Liver (tissue), 9 donors: Measurements from ENCODE around the gene ZNF438. TPM values are rescaled to one million over a fixed set of nuclear protein-coding genes. Genes with fewer than 3 reads are reported as not detected.

Experiments used
- DNase-seq: peaks from one replicate; pipeline ENCODE4 v3.0.0-alpha.2; 2017; ENCODE audit warnings: low spot score
- H3K27ac ChIP-seq, 2 donors: one replicate each; pipeline ENCODE4 v1.7.0; 2013; ENCODE audit warnings: inconsistent platforms in 2 of 2, low read length in 2 of 2, control low read depth in 1 of 2, low read depth in 1 of 2, mild to moderate bottlenecking in 1 of 2
- H3K27me3 ChIP-seq, 4 donors: one replicate each; pipeline versions ENCODE4 v1.6.1 to v1.7.0; 2013; ENCODE audit warnings: low read length in 3 of 4, inconsistent platforms in 1 of 4, mild to moderate bottlenecking in 1 of 4, moderate library complexity in 1 of 4; ENCODE audit not compliant: control insufficient read depth in 4 of 4, insufficient read depth in 4 of 4
- H3K36me3 ChIP-seq, 4 donors: one replicate each; pipeline versions ENCODE4 v1.6.1 to v1.7.0; 2013; ENCODE audit warnings: low read length in 3 of 4, mild to moderate bottlenecking in 3 of 4, low read depth in 1 of 4, moderate library complexity in 1 of 4; ENCODE audit not compliant: control insufficient read depth in 4 of 4, insufficient read depth in 3 of 4
- H3K4me1 ChIP-seq, 4 donors: one replicate each; pipeline versions ENCODE4 v1.6.1 to v1.7.0; 2013; ENCODE audit warnings: low read length in 3 of 4, mild to moderate bottlenecking in 3 of 4, moderate library complexity in 1 of 4; ENCODE audit not compliant: control insufficient read depth in 4 of 4, insufficient read depth in 4 of 4
- H3K4me3 ChIP-seq, 3 donors: one replicate each; pipeline versions ENCODE4 v1.6.1 to v1.7.0; 2013; ENCODE audit warnings: low read length in 3 of 3, control low read depth in 1 of 3, low read depth in 1 of 3, mild to moderate bottlenecking in 1 of 3
- H3K9ac ChIP-seq, 2 donors: one replicate each; pipeline ENCODE4 v1.7.0; 2013; ENCODE audit warnings: low read length in 2 of 2, mild to moderate bottlenecking in 2 of 2, moderate library complexity in 2 of 2, control low read depth in 1 of 2, low read depth in 1 of 2
- H3K9me3 ChIP-seq, 4 donors: one replicate each; pipeline versions ENCODE4 v1.6.1 to v1.7.0; 2013; ENCODE audit warnings: low read length in 3 of 4; ENCODE audit not compliant: control insufficient read depth in 4 of 4
- CTCF ChIP-seq: fragments of 150-350 bp; IDR thresholded peaks from 2 replicates; pipeline ENCODE4 v1.5.1; 2017; ENCODE audit warnings: improper control_type of control experiment, low read depth, low read length; ENCODE audit not compliant: missing input control
- EGR1 ChIP-seq, 2 donors: IDR thresholded peaks; 2 replicates each; pipeline ENCODE4 v1.6.1; 2016 to 2018; ENCODE audit warnings: antibody characterized with exemption in 2 of 2, low read depth in 2 of 2
- FOXA1 ChIP-seq: IDR thresholded peaks from 2 replicates; pipeline ENCODE4 v1.6.1; 2016; ENCODE audit warnings: antibody characterized with exemption
- GABPA ChIP-seq, 2 donors: IDR thresholded peaks in 1 of 2; conservative IDR thresholded peaks in 1 of 2; 2 replicates each; pipeline ENCODE4 v1.6.1; 2016; ENCODE audit warnings: antibody characterized with exemption in 2 of 2, mild to moderate bottlenecking in 1 of 2, moderate library complexity in 1 of 2
- HNF4A ChIP-seq, 2 donors: conservative IDR thresholded peaks; 2 replicates each; pipeline ENCODE4 v1.6.1; 2016; ENCODE audit warnings: antibody characterized with exemption in 2 of 2, mild to moderate bottlenecking in 2 of 2
- HNF4G ChIP-seq: IDR thresholded peaks from 2 replicates; pipeline ENCODE4 v1.6.1; 2016; ENCODE audit warnings: antibody characterized with exemption
- NR2F2 ChIP-seq: IDR thresholded peaks from 2 replicates; pipeline ENCODE4 v1.6.1; 2016; ENCODE audit warnings: antibody characterized with exemption
- RXRA ChIP-seq, 2 donors: IDR thresholded peaks; 2 replicates each; pipeline ENCODE4 v1.6.1; 2017 to 2018; ENCODE audit warnings: antibody characterized with exemption in 2 of 2, mild to moderate bottlenecking in 1 of 2
- SP1 ChIP-seq: IDR thresholded peaks from 2 replicates; pipeline ENCODE4 v1.6.1; 2018; ENCODE audit warnings: antibody characterized with exemption, mild to moderate bottlenecking
- TAF1 ChIP-seq: conservative IDR thresholded peaks from 2 replicates; pipeline ENCODE4 v1.6.1; 2016; ENCODE audit warnings: antibody characterized with exemption, mild to moderate bottlenecking
- YY1 ChIP-seq: IDR thresholded peaks from 2 replicates; pipeline ENCODE4 v1.6.1; 2016; ENCODE audit warnings: antibody characterized with exemption, mild to moderate bottlenecking
- ZBTB33 ChIP-seq: IDR thresholded peaks from 2 replicates; pipeline ENCODE4 v1.6.1; 2016; ENCODE audit warnings: antibody characterized with exemption
- WGBS: extraction: QIAGEN DNeasy Blood & Tissue Kit; methylation state at CpG from one replicate; pipeline ENCODE4 v1.1.7; 2013; 5-methylcytosine and 5-hydroxymethylcytosine counted together
- polyA plus RNA-seq, 2 donors: library from polyadenylated mRNA; stranded (reverse) in 1 of 2; unstranded in 1 of 2; fragments of 200-250 nt in 1 of 2; fragments of >200 nt in 1 of 2; fragmentation: Nextera tagmentation in 1 of 2; extraction: Ambion mirVana in 1 of 2; gene quantifications; one replicate each; pipeline versions ENCODE4 v1.2.1 to v1.2.3, GENCODE V29; 2013 to 2015
- total RNA-seq, 2 donors: library from RNA; depleted of rRNA; stranded (reverse); fragments of >200 nt; gene quantifications; one replicate each; pipeline ENCODE4 v1.2.3, GENCODE V29; 2014
- TF ChIP-seq, protein P1 (sequence below): IDR thresholded peaks from 2 replicates; pipeline ENCODE4 v1.6.1; 2016; ENCODE audit warnings: antibody characterized with exemption
- TF ChIP-seq, protein P2 (sequence below): IDR thresholded peaks from 2 replicates; pipeline ENCODE4 v1.6.1; 2016; ENCODE audit warnings: antibody characterized with exemption, mild to moderate bottlenecking
- TF ChIP-seq, protein P3 (sequence below): IDR thresholded peaks from 2 replicates; pipeline ENCODE4 v1.6.1; 2016; ENCODE audit warnings: antibody characterized with exemption
- donor health status: healthy.
- donor health status: healthy.
- donor health status: healthy.
- donor health status: healthy.
- donor health status: healthy.

The ZNF438 gene
- total and polyA plus RNA-seq, 4 donors, result 1.9 to 2.9 (median 2.2) TPM

- TF ChIP-seq ZBTB33, result no peak
- TF ChIP-seq CTCF, result no peak
- TF ChIP-seq, protein P1, sequence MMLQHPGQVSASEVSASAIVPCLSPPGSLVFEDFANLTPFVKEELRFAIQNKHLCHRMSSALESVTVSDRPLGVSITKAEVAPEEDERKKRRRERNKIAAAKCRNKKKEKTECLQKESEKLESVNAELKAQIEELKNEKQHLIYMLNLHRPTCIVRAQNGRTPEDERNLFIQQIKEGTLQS, result no peak
- TF ChIP-seq FOXA1, result no peak
Measured at GRCh38 chr10:30963992-30964930, 67.4 kb downstream of the ZNF438 start (continued).

- TF ChIP-seq, protein P2, sequence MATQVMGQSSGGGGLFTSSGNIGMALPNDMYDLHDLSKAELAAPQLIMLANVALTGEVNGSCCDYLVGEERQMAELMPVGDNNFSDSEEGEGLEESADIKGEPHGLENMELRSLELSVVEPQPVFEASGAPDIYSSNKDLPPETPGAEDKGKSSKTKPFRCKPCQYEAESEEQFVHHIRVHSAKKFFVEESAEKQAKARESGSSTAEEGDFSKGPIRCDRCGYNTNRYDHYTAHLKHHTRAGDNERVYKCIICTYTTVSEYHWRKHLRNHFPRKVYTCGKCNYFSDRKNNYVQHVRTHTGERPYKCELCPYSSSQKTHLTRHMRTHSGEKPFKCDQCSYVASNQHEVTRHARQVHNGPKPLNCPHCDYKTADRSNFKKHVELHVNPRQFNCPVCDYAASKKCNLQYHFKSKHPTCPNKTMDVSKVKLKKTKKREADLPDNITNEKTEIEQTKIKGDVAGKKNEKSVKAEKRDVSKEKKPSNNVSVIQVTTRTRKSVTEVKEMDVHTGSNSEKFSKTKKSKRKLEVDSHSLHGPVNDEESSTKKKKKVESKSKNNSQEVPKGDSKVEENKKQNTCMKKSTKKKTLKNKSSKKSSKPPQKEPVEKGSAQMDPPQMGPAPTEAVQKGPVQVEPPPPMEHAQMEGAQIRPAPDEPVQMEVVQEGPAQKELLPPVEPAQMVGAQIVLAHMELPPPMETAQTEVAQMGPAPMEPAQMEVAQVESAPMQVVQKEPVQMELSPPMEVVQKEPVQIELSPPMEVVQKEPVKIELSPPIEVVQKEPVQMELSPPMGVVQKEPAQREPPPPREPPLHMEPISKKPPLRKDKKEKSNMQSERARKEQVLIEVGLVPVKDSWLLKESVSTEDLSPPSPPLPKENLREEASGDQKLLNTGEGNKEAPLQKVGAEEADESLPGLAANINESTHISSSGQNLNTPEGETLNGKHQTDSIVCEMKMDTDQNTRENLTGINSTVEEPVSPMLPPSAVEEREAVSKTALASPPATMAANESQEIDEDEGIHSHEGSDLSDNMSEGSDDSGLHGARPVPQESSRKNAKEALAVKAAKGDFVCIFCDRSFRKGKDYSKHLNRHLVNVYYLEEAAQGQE, result no peak
- TF ChIP-seq, protein P3, sequence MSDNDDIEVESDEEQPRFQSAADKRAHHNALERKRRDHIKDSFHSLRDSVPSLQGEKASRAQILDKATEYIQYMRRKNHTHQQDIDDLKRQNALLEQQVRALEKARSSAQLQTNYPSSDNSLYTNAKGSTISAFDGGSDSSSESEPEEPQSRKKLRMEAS, result no peak
- TF ChIP-seq GABPA (IDR thresholded peaks at IDR 0.05 in 1 of 2, conservative IDR thresholded peaks at IDR 0.05 in 1 of 2), result no peak
- TF ChIP-seq EGR1 (IDR thresholded peaks at IDR 0.05; ENCODE audit: low read depth in 2 of 2), result no peak
- TF ChIP-seq RXRA (IDR thresholded peaks at IDR 0.05), result no peak
- no peak for TF ChIP-seq TAF1
- TF ChIP-seq NR2F2, result no peak
- no peak for TF ChIP-seq SP1
- no peak for TF ChIP-seq FOXA1
- no peak for TF ChIP-seq YY1
- no peak for TF ChIP-seq HNF4A (conservative IDR thresholded peaks at IDR 0.05)
- TF ChIP-seq, protein P1, result no peak
- TF ChIP-seq HNF4G, result no peak
- 92% methylated on average over 4 of the region's 4 CpGs for WGBS
- no peaks in the 10 kb centered on the region for H3K36me3 ChIP-seq
- peaks cover 1 to 11% (median 9%) of the 10 kb centered on the region in 4 donors for H3K4me1 ChIP-seq
- no peak overlapping the region for H3K9ac ChIP-seq
- no peak for DNase-seq
- H3K9me3 ChIP-seq, result no peaks in the 10 kb centered on the region
- H3K27me3 ChIP-seq, result no peaks in the 10 kb centered on the region
- H3K27ac ChIP-seq, result no peak overlapping the region
- no peak overlapping the region for H3K4me3 ChIP-seq
Measured at GRCh38 chr10:30962522-30962921, 69.1 kb downstream of the ZNF438 start.
